Right renal pelvis (tissue), 4 donors: ENCODE data around the gene PHF11. TPM values are rescaled to one million over a fixed set of nuclear protein-coding genes. Genes with fewer than 3 reads are reported as not detected.

Source experiments
- polyA plus RNA-seq, 4 donors: library from polyadenylated mRNA; unstranded; fragments of 120-200 nt; gene quantifications; one replicate each; pipeline ENCODE4 v1.2.1, GENCODE V29; 2013; ENCODE audit not compliant: insufficient read length in 4 of 4

The PHF11 gene
- polyA plus RNA-seq, 4 donors, result 26.8 to 42.5 (median 35.7) TPM

Other genes with a start within 250 kb of the PHF11 start
- 10 to 100 TPM; 13.0 to 18.9 (median 14.1) TPM for gene CDADC1, start 248.0 kb upstream of the PHF11 start, polyA plus RNA-seq
- 10 to 100 TPM; 17.4 to 24.4 (median 19.8) TPM for gene CAB39L, start 51.9 kb upstream of the PHF11 start, polyA plus RNA-seq
- 10 to 100 TPM; 19.0 to 22.9 (median 21.0) TPM for gene SETDB2, start 51.7 kb upstream of the PHF11 start, polyA plus RNA-seq
- gene RCBTB1, start 89.6 kb downstream of the PHF11 start, polyA plus RNA-seq, result 10 to 100 TPM; 37.2 to 47.7 (median 43.9) TPM
- gene ARL11, start 132.6 kb downstream of the PHF11 start, polyA plus RNA-seq, result under 1 TPM; 0.24 to 0.46 (median 0.37) TPM
- gene EBPL, start 195.5 kb downstream of the PHF11 start, polyA plus RNA-seq, result 10 to 100 TPM; 52.7 to 64.1 (median 61.5) TPM